ENCODE results near the gene TOP3A.

Gene TOP3A

GRCh38 chr17:18253947-18254821 lies 60.6 kb downstream of the TOP3A start:
- Histone ChIP-seq H2AFZ (ENCODE audit: low read length, unreplicated experiment) (no peak overlapping the region), H3K27me3 (ENCODE audit: insufficient read depth, low read length) (no peaks in the 10 kb centered on the region), H3K79me2 (ENCODE audit: control insufficient read depth, insufficient read depth, low read length, unreplicated experiment) (peaks cover 31% of the 10 kb centered on the region), H3K36me3 (ENCODE audit: insufficient read depth, low read length) (peaks cover 36% of the 10 kb centered on the region; the same call in 1 of the 2 replicates), H3K4me3 (ENCODE audit: low read depth, low read length) (no peak overlapping the region), H3K27ac (ENCODE audit: low read depth, low read length) (no peak overlapping the region), H3K4me1 (ENCODE audit: control insufficient read depth, insufficient read depth, low read length, unreplicated experiment) (peaks cover 16% of the 10 kb centered on the region)

GRCh38 chr17:18253187-18253884 lies 61.5 kb downstream of the TOP3A start:
- Histone ChIP-seq H3K4me1 (ENCODE audit: control insufficient read depth, insufficient read depth, low read length, unreplicated experiment) (peaks cover 13% of the 10 kb centered on the region), H3K36me3 (ENCODE audit: insufficient read depth, low read length) (peaks cover 44% of the 10 kb centered on the region; the same call in 1 of the 2 replicates), H3K79me2 (ENCODE audit: control insufficient read depth, insufficient read depth, low read length, unreplicated experiment) (peaks cover 31% of the 10 kb centered on the region), H3K27ac (ENCODE audit: low read depth, low read length) (no peak overlapping the region), H2AFZ (ENCODE audit: low read length, unreplicated experiment) (no peak overlapping the region), H3K4me3 (ENCODE audit: low read depth, low read length) (no peak overlapping the region), H3K27me3 (ENCODE audit: insufficient read depth, low read length) (no peaks in the 10 kb centered on the region)

GRCh38 chr17:18252160-18252559 lies 62.6 kb downstream of the TOP3A start:
- H3K27ac ChIP-seq (ENCODE audit: low read depth, low read length): no peak overlapping the region
- H3K4me1 ChIP-seq (ENCODE audit: control insufficient read depth, insufficient read depth, low read length, unreplicated experiment): peaks cover 8% of the 10 kb centered on the region
- H3K4me3 ChIP-seq (ENCODE audit: low read depth, low read length): no peak overlapping the region
- peaks cover 53% of the 10 kb centered on the region; the same call in 1 of the 2 replicates for H3K36me3 ChIP-seq (ENCODE audit: insufficient read depth, low read length)
- H3K79me2 ChIP-seq (ENCODE audit: control insufficient read depth, insufficient read depth, low read length, unreplicated experiment): peaks cover 23% of the 10 kb centered on the region
- H2AFZ ChIP-seq (ENCODE audit: low read length, unreplicated experiment): no peak overlapping the region
- no peaks in the 10 kb centered on the region for H3K27me3 ChIP-seq (ENCODE audit: insufficient read depth, low read length)

GRCh38 chr17:18251204-18251603 lies 63.6 kb downstream of the TOP3A start:
- H3K4me1 ChIP-seq (ENCODE audit: control insufficient read depth, insufficient read depth, low read length, unreplicated experiment): no peaks in the 10 kb centered on the region
- H3K27me3 ChIP-seq (ENCODE audit: insufficient read depth, low read length): no peaks in the 10 kb centered on the region
- no peak overlapping the region for H3K4me3 ChIP-seq (ENCODE audit: low read depth, low read length)
- peaks cover 55% of the 10 kb centered on the region; the same call in 1 of the 2 replicates for H3K36me3 ChIP-seq (ENCODE audit: insufficient read depth, low read length)
- H2AFZ ChIP-seq (ENCODE audit: low read length, unreplicated experiment): no peak overlapping the region
- H3K79me2 ChIP-seq (ENCODE audit: control insufficient read depth, insufficient read depth, low read length, unreplicated experiment): peaks cover 14% of the 10 kb centered on the region
- no peak overlapping the region for H3K27ac ChIP-seq (ENCODE audit: low read depth, low read length)

- H3K27me3 ChIP-seq (ENCODE audit: insufficient read depth, low read length): no peaks in the 10 kb centered on the region
- H3K4me1 ChIP-seq (ENCODE audit: control insufficient read depth, insufficient read depth, low read length, unreplicated experiment): no peaks in the 10 kb centered on the region
- H3K36me3 ChIP-seq (ENCODE audit: insufficient read depth, low read length): peaks cover 58% of the 10 kb centered on the region; the same call in 1 of the 2 replicates
- H3K79me2 ChIP-seq (ENCODE audit: control insufficient read depth, insufficient read depth, low read length, unreplicated experiment): peaks cover 9% of the 10 kb centered on the region
- H2AFZ ChIP-seq (ENCODE audit: low read length, unreplicated experiment): no peak overlapping the region
- H3K4me3 ChIP-seq (ENCODE audit: low read depth, low read length): no peak overlapping the region
- no peak overlapping the region for H3K27ac ChIP-seq (ENCODE audit: low read depth, low read length)
Measured at GRCh38 chr17:18250708-18251107, 64.1 kb downstream of the TOP3A start.

DNA sequence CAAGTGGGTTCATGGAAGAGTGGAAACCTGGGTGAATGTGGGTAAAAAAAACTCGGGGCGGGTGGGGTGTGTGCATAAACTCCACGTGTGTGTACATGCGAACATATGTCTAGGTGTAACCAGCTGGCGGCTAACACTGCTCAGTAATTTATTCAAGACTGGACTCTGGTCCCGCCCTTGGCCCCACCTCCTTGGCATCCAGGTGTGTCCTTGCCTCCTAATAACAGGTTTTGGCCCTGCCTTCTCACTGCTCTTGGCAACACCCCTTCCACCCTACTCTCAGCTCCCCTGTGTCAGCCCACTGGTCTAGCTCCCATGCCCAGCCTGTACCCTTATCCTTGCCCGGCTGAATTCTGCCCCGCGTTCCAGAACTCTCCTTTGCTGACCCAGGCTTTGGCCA lies 64.5 kb downstream of the TOP3A start:
- no peaks in the 10 kb centered on the region for H3K27me3 ChIP-seq (ENCODE audit: insufficient read depth, low read length)
- peaks cover 59% of the 10 kb centered on the region; the same call in 1 of the 2 replicates for H3K36me3 ChIP-seq (ENCODE audit: insufficient read depth, low read length)
- H3K4me3 ChIP-seq (ENCODE audit: low read depth, low read length): no peak overlapping the region
- no peak overlapping the region for H3K27ac ChIP-seq (ENCODE audit: low read depth, low read length)
- H3K4me1 ChIP-seq (ENCODE audit: control insufficient read depth, insufficient read depth, low read length, unreplicated experiment): no peaks in the 10 kb centered on the region
- peaks cover 6% of the 10 kb centered on the region for H3K79me2 ChIP-seq (ENCODE audit: control insufficient read depth, insufficient read depth, low read length, unreplicated experiment)
- no peak overlapping the region for H2AFZ ChIP-seq (ENCODE audit: low read length, unreplicated experiment)

GRCh38 chr17:18248811-18249210 lies 66.0 kb downstream of the TOP3A start:
- Histone ChIP-seq H3K4me3 (ENCODE audit: low read depth, low read length) (no peak overlapping the region), H3K27ac (ENCODE audit: low read depth, low read length) (no peak overlapping the region)

GRCh38 chr17:18248300-18248731 lies 66.5 kb downstream of the TOP3A start:
- Histone ChIP-seq H2AFZ (ENCODE audit: low read length, unreplicated experiment) (no peak overlapping the region), H3K4me1 (ENCODE audit: control insufficient read depth, insufficient read depth, low read length, unreplicated experiment) (no peaks in the 10 kb centered on the region), H3K27ac (ENCODE audit: low read depth, low read length) (no peak overlapping the region), H3K36me3 (ENCODE audit: insufficient read depth, low read length) (peaks cover 41% of the 10 kb centered on the region; the same call in 1 of the 2 replicates), H3K27me3 (ENCODE audit: insufficient read depth, low read length) (no peaks in the 10 kb centered on the region), H3K79me2 (ENCODE audit: control insufficient read depth, insufficient read depth, low read length, unreplicated experiment) (no peaks in the 10 kb centered on the region), H3K4me3 (ENCODE audit: low read depth, low read length) (no peak overlapping the region)

More at GRCh38 chr17:18248811-18249210, 66.0 kb downstream of the TOP3A start:
- Histone ChIP-seq H3K27me3 (ENCODE audit: insufficient read depth, low read length) (no peaks in the 10 kb centered on the region), H3K79me2 (ENCODE audit: control insufficient read depth, insufficient read depth, low read length, unreplicated experiment) (no peaks in the 10 kb centered on the region), H3K4me1 (ENCODE audit: control insufficient read depth, insufficient read depth, low read length, unreplicated experiment) (no peaks in the 10 kb centered on the region), H2AFZ (ENCODE audit: low read length, unreplicated experiment) (no peak overlapping the region), H3K36me3 (ENCODE audit: insufficient read depth, low read length) (peaks cover 46% of the 10 kb centered on the region; the same call in 1 of the 2 replicates)

GRCh38 chr17:18247613-18248001 lies 67.2 kb downstream of the TOP3A start:
- H3K27ac ChIP-seq (ENCODE audit: low read depth, low read length): no peak overlapping the region
- H3K79me2 ChIP-seq (ENCODE audit: control insufficient read depth, insufficient read depth, low read length, unreplicated experiment): no peaks in the 10 kb centered on the region
- peaks cover 39% of the 10 kb centered on the region; the same call in 1 of the 2 replicates for H3K36me3 ChIP-seq (ENCODE audit: insufficient read depth, low read length)
- no peaks in the 10 kb centered on the region for H3K4me1 ChIP-seq (ENCODE audit: control insufficient read depth, insufficient read depth, low read length, unreplicated experiment)
- no peak overlapping the region for H2AFZ ChIP-seq (ENCODE audit: low read length, unreplicated experiment)
- H3K27me3 ChIP-seq (ENCODE audit: insufficient read depth, low read length): no peaks in the 10 kb centered on the region
- no peak overlapping the region for H3K4me3 ChIP-seq (ENCODE audit: low read depth, low read length)

DNA sequence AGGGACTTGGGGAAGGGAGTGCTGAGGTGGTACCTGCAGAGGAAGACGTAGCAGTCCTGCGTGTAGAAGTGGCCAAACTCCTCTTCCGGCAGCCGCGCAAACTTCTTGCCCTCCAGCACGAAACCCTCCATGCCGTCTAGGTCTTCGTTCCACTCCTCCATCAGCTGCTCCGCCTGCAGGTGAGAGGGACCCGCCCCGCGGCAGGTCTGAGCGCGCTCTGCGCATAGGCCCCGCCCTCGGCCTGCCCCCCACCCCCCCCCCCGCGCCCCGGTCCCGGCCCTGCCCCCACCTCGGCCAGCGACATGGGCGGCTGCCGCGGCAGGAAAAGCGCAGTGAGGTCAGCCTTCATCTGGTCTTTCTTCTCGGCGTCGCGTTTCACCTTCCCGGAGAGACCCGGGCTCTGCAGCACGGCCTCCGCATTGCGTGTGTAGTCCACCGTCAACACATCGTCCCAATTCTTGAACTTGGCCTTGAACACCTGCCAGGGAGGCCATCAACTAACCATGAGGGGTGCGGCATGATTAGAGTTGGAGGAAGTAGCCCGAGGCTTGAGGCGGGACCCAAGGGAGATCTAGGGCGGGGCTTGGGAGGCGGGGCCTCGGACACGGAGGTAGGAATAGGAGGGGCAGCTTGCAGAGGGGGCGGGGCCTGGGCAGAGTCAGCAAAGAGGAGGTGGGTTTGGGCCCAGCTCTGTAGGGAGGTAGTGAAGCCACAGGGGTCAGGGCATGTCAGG lies 67.7 kb downstream of the TOP3A start:
- Histone ChIP-seq H3K27me3 (ENCODE audit: insufficient read depth, low read length) (no peaks in the 10 kb centered on the region), H2AFZ (ENCODE audit: low read length, unreplicated experiment) (no peak overlapping the region), H3K27ac (ENCODE audit: low read depth, low read length) (no peak overlapping the region), H3K36me3 (ENCODE audit: insufficient read depth, low read length) (peaks cover 34% of the 10 kb centered on the region; the same call in 1 of the 2 replicates), H3K4me1 (ENCODE audit: control insufficient read depth, insufficient read depth, low read length, unreplicated experiment) (no peaks in the 10 kb centered on the region), H3K79me2 (ENCODE audit: control insufficient read depth, insufficient read depth, low read length, unreplicated experiment) (no peaks in the 10 kb centered on the region), H3K4me3 (ENCODE audit: low read depth, low read length) (no peak overlapping the region)

All from ACC112 (cell line).